Activated T-helper 2 cell treated with anti-CD3 and anti-CD28 coated beads, Interferon-gamma antibody, Interleukin-2, Interleukin-4, amounts not matched to agents 10 μg/mL and 5 μg/mL and 100 μg/mL, durations not matched to agents 14 hours and 24 hours and 36 hours (primary cell): Measurements from ENCODE around the gene ACTC1. TPM values are rescaled to one million over a fixed set of nuclear protein-coding genes. Genes with fewer than 3 reads are reported as not detected.

Experiments used
- total RNA-seq: library from RNA; stranded (reverse); gene quantifications from 2 replicates; pipeline ENCODE4 v1.2.3, GENCODE V29; 2022

ACTC1 gene
- total RNA-seq, 1 donor from 2014 or later = not detected

Other genes starting within 250 kb of the ACTC1 start
- 215 and 222 TPM in 2 replicates for gene GOLGA8B, start 211.9 kb downstream of the ACTC1 start, total RNA-seq
- not detected in 2 replicates for gene GJD2, start 40.6 kb downstream of the ACTC1 start, total RNA-seq
- 41.0 and 41.7 TPM in 2 replicates for gene AQR, start 174.2 kb upstream of the ACTC1 start, total RNA-seq
- 40.7 and 41.0 TPM in 2 replicates for gene ZNF770, start 192.7 kb upstream of the ACTC1 start, total RNA-seq